ENCODE results near the gene SDHAF2. TPM values are rescaled to one million over a fixed set of nuclear protein-coding genes. Genes with fewer than 3 reads are reported as not detected.

Gene SDHAF2
- total RNA-seq, 6 donors from 2014 or later, result 20.9 to 63.9 (median 34.6) TPM

DNA sequence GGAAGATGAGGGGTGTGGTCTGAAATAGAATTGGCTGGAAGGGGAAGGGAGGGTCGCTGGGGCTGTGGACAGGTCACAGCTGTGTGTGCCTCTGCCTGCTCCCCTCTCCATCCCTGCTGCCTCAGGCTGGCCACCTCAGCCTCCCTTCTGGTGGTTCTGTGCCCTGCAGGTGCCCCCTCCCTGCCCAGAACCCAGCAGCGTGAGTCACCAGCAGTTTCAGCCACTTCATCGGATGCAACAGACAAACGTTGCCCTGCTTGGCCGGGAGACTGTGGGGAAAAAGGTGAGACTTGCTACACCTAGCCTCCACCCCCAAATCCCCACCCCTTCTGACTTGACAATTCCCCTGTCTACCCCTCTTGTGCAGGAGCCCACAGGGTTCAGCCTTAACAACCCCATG lies 56.9 kb downstream of the SDHAF2 start:
- H3K9me3 ChIP-seq, result no peaks in the 10 kb centered on the region
- no peak overlapping the region for H3K4me3 ChIP-seq
- no peak for DNase-seq
- TF ChIP-seq POLR2AphosphoS5 (IDR thresholded peaks at IDR 0.05) (no peak), EP300 (IDR thresholded peaks at IDR 0.05) (no peak), POLR2A (IDR thresholded peaks at IDR 0.05) (no peak), CTCF (IDR thresholded peaks at IDR 0.05) (no peak)
- H3K4me1 ChIP-seq, result peaks cover 2 to 14% (median 12%) of the 10 kb centered on the region in 4 donors
- no peak overlapping the region for H3K27ac ChIP-seq
- 75 to 85% methylated on average over 3 to 5 of the region's 5 CpGs for WGBS, 2 donors
- H3K36me3 ChIP-seq, result no peaks in the 10 kb centered on the region
- ATAC-seq (ENCODE audit: low FRiP score in 2 of 2), result no peak
- H3K27me3 ChIP-seq, result peaks cover 0 to 5% (median 0%) of the 10 kb centered on the region in 4 donors

DNA sequence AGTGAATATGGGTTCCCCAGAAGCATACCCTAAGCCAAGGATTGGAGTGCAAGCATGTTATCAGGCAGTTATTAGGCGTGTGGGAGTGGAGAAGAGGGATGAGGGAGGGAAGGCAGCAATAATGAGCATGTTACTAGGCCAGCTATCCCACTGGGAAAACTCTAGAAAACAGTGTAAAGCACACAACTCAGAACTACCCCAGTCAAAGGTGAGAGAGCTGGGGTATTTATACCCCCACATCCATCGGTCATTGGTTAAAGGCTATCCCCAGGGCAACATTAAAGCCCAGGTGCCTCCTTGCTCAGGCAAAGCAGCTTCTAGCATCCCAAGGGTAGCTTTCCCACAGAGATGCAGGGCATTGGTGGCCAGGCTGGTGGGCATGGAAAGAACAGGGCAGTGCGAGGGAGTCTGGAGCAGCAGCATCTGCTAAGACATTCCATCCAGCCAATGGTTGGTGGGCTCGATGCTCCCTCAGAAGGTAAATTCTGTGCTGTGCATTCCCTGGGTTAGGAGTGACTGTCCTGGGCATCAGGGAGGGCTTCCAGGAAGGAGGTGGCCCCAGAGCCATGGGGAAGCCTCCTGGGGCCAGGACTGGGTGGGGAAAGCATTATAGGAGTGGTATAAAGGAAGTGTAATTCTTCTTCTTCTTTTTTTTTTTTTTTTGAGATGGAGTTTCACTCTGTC lies 57.6 kb downstream of the SDHAF2 start:
- ATAC-seq (ENCODE audit: low FRiP score in 2 of 2) (no peak), DNase-seq (no peak)
- Histone ChIP-seq H3K9me3 (no peaks in the 10 kb centered on the region), H3K4me1 (peaks cover 2 to 14% (median 10%) of the 10 kb centered on the region in 4 donors), H3K36me3 (no peaks in the 10 kb centered on the region), H3K27me3 (no peaks in the 10 kb centered on the region), H3K27ac (no peak overlapping the region), H3K4me3 (no peak overlapping the region)
- TF ChIP-seq EP300 (IDR thresholded peaks at IDR 0.05) (no peak), CTCF (IDR thresholded peaks at IDR 0.05) (no peak), POLR2AphosphoS5 (IDR thresholded peaks at IDR 0.05) (no peak), POLR2A (IDR thresholded peaks at IDR 0.05) (no peak)
- WGBS, 2 donors, result 88 to 94% methylated on average over 4 of the region's 4 CpGs

DNA sequence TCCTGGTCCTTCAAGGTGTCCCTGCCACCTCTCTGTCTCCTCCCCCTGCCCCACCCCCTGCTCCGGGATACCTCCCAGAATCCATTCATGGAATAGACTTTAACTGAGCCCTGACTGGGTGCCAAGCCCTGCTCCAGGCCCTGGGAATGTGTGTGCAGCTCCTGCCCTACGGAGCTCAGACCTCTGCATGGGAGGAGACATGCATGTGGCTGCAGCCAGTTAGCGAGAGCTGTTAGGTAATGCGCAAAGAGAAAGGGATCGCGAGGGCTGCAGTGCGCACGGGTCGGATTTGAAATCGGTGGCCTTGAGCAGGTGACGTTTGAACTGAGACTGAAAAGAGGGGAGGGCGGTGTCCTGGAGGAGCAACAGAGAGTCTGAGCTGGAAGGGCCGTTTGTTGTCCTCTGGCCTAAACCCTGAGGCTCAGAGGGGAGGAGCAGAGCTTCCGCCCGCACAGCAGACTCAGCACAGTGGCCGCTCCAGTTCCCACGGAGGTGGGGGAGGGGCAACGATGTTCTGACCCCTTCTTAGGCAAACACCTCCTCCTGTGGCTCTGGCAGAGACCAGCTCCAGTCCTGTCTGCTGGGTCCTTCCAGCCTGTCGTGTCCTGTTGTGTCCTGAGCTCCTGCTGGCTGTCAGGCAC lies 58.8 kb downstream of the SDHAF2 start:
- no peaks in the 10 kb centered on the region for H3K27me3 ChIP-seq
- ATAC-seq (ENCODE audit: low FRiP score in 2 of 2), result peak in 1 of 2 donors; percentile 62
- peaks cover 2 to 14% (median 10%) of the 10 kb centered on the region in 4 donors for H3K4me1 ChIP-seq
- H3K27ac ChIP-seq, result peak overlapping the region in 1 of 4 donors; percentile 40
- no peaks in the 10 kb centered on the region for H3K36me3 ChIP-seq
- peak in 1 of 2 donors; percentile 24 for DNase-seq
- no peak overlapping the region for H3K4me3 ChIP-seq
- no peaks in the 10 kb centered on the region for H3K9me3 ChIP-seq
- 40 to 71% methylated on average over 14 to 18 of the region's 19 CpGs for WGBS, 2 donors
- no peak for TF ChIP-seq POLR2A (IDR thresholded peaks at IDR 0.05)
- no peak for TF ChIP-seq POLR2AphosphoS5 (IDR thresholded peaks at IDR 0.05)
- no peak for TF ChIP-seq CTCF (IDR thresholded peaks at IDR 0.05)
- no peak for TF ChIP-seq EP300 (IDR thresholded peaks at IDR 0.05)

DNA sequence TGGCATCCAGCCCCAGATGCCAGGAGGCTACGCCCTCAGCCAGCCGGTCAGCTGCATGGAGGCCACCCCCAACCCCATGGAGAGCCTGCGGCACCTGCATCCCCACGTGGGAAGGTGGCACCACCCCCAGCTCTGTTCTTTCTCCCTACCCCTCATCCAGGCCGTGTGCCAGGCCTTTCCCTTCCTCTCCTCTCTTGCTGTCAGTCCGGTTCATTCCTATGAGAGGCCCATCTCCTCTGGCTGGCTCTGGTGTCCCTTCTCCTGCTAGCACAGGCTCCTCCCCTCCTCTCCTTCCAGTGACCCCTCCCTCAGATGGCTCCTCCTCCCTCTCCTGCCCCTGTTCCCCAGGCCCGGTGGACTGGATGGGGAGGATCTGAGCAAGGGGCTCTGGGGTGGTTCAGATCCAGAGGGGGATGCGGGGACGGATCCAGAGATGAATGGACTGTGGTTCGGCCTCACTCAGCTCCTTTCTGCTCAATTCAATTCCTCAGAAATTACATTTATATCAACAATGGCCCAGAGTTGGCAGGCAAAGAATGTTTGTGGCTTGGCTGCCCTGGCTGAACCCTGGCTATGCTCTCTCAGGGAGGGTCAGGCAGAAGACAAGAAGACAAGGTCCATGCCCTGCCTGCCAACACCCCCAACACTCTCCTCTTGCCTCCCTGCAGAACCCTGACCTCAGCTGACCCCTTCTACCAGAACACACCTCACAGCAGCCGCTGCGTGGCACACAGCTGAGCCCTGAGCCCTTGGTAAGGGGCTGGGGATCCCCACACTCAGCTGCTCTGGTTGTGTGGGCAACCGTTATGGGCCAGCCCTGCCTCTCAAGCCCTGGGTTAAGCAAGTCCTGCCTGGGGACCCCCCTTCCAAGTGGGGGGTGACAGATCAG lies 60.2 kb downstream of the SDHAF2 start:
- Histone ChIP-seq H3K4me3 (no peak overlapping the region), H3K27ac (peak overlapping the region in 3 of 4 donors; percentile 30 to 40 (median 32))
- no peak for TF ChIP-seq CTCF (IDR thresholded peaks at IDR 0.05)
- TF ChIP-seq POLR2A (IDR thresholded peaks at IDR 0.05), result no peak
- TF ChIP-seq EP300 (IDR thresholded peaks at IDR 0.05), result no peak
- TF ChIP-seq POLR2AphosphoS5 (IDR thresholded peaks at IDR 0.05), result no peak

More for the DNA sequence above, 60.2 kb downstream of the SDHAF2 start:
- Histone ChIP-seq H3K4me1 (peaks cover 2 to 14% (median 10%) of the 10 kb centered on the region in 4 donors), H3K36me3 (no peaks in the 10 kb centered on the region), H3K9me3 (no peaks in the 10 kb centered on the region), H3K27me3 (no peaks in the 10 kb centered on the region)
- WGBS, 2 donors, result 60 to 68% methylated on average over 12 to 13 of the region's 13 CpGs
- no peak for DNase-seq
- ATAC-seq (ENCODE audit: low FRiP score in 2 of 2), result peak in 1 of 2 donors; percentile 66

Data from upper lobe of left lung (tissue), 6 donors.